Fibroblast of villous mesenchyme (primary cell): ENCODE measurements around the gene EAF2. TPM values are rescaled to one million over a fixed set of nuclear protein-coding genes. Genes with fewer than 3 reads are reported as not detected.

ENCODE experiments used
- DNase-seq: peaks from one replicate; pipeline ENCODE4 v3.0.0-alpha.2; 2010; ENCODE audit warnings: low read depth
- H3K4me3 ChIP-seq: 2 replicates; pipeline ENCODE4 v1.5.1; 2011; ENCODE audit warnings: low read depth, mild to moderate bottlenecking, low read length
- total RNA-seq: library from RNA; depleted of rRNA; stranded (reverse); fragments of >200 nt; gene quantifications from 2 replicates; pipeline ENCODE4 v1.2.3, GENCODE V29; 2012
- TF ChIP-seq, protein P1 (sequence below): IDR thresholded peaks from 2 replicates; pipeline ENCODE4 v1.5.1; 2012; ENCODE audit warnings: low read depth, mild to moderate bottlenecking, low read length; ENCODE audit not compliant: insufficient read depth

The EAF2 gene
- 0.32 and 0.43 TPM in 2 replicates for total RNA-seq

DNA sequence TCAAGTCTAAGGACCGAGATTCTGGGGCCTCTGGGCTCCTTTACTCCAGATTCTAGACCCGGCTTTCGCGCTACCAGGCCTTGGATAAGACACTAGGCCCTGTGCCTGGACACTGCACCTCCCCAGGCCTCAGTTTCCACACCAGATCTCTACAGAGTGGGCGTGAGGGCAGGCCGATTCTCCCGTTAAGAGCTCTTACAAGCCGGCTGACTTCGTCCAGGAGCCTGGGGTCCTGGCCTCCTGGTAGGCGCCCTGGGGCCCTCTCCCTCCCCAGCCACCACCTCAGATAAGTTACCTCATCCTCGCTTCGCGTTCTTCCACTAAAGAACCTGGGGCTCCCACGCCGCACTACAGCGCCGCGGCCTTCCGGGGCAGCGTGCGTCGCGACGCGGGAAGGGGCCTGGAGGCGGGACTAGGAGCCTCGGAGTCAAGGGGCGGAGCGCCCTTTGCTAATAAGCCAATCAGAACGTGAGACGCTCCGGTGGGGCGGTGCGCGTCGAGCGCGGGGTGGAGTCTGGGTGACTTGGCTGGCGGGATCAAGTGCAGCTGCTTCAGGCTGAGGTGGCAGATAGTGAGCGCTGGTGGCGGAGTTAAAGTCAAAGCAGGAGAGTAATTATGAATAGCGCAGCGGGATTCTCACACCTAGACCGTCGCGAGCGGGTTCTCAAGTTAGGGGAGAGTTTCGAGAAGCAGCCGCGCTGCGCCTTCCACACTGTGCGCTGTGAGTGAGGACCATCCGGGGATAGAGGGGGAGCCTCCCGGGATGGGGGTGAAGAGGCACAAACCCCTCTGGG lies at the start of gene EAF2, which contains the start of gene IQCB1:
TSS of gene EAF2 (plus strand) at position 539 of the 794 bp plus-strand sequence. CDS start at position 616, 77 bp downstream.
TSS of gene IQCB1 (minus strand) at position 390 of the 794 bp plus-strand sequence. CDS start 6,100 bp downstream, outside the sequence.
- H3K4me3 ChIP-seq, result peak within 1 kb of the TSS; percentile 85
- TF ChIP-seq, protein P1, sequence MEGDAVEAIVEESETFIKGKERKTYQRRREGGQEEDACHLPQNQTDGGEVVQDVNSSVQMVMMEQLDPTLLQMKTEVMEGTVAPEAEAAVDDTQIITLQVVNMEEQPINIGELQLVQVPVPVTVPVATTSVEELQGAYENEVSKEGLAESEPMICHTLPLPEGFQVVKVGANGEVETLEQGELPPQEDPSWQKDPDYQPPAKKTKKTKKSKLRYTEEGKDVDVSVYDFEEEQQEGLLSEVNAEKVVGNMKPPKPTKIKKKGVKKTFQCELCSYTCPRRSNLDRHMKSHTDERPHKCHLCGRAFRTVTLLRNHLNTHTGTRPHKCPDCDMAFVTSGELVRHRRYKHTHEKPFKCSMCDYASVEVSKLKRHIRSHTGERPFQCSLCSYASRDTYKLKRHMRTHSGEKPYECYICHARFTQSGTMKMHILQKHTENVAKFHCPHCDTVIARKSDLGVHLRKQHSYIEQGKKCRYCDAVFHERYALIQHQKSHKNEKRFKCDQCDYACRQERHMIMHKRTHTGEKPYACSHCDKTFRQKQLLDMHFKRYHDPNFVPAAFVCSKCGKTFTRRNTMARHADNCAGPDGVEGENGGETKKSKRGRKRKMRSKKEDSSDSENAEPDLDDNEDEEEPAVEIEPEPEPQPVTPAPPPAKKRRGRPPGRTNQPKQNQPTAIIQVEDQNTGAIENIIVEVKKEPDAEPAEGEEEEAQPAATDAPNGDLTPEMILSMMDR, result no peak
- peak; percentile 96 for DNase-seq

DNA sequence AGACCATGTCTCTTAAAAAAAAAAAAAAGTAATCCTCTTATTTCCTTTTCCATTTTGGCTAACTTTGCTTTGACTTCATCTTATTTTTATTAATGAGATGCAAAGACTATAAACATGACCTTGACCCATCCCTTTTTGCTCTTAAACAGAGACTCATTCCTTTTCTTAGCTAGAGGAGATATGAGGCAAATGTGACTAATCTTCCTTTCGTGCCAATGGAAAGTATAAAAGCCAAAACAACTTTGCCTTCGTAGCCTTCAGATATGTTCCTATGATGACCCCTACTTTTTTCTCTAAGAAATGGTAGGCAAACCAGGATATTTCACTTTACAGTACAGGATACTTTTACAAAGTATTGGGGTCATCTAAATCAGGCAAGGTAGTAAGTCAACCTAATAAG lies 48.5 kb upstream of the EAF2 start:
- H3K4me3 ChIP-seq, result no peak overlapping the region
- TF ChIP-seq, protein P1, result no peak
- peak; percentile 17 for DNase-seq

DNA sequence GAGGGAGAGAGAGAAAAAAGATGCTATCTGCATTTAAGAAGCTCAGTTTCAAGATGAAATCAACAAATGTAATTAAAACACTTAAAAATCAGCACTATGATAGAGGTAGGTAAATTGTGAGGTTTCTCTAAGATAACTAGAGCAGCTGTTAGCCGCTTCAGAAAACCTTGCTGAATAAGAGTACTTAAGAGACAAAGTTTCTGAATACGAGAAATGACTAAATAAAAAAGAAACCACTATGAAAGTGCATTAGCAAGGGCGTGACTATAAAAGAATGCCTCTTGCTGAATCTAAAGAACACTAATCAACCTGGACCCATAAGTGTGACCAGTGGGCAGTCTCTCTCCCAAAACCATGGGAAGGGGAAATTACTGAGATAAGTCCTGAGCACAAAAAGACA lies 41.9 kb upstream of the EAF2 start:
- TF ChIP-seq, protein P1, result no peak
- H3K4me3 ChIP-seq, result no peak overlapping the region
- no peak for DNase-seq

DNA sequence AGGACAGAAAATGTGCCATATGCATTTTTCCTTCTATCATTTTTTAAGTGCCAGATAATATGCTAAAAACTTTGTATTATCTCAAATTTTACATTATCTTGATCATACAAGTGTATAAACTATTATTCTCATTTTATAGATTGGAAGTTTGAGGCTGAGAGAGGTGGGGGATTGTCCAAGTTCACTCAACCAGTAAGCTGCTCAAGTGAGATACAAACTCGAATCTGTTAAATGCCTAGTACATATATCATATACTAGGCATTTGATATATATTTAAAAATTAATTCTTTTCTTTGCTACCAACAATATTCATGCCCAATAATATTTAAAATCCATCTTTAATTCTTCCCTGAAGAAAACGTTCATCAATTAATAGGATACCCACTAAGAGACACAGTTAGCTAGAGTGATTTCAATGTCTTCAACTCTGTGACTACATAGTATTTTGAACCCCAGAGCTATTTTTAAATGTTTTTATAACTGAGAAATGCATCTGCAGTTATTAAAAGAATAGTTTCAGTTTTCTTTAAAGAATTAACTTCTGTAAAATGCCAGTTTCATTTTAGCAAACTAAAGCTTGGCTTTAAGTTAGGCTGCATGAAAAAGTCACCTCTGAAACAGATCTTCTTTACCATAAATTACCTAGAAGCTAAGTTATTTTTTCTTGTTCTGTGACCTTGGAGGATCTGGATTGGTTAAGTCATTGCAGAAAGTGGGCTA lies 40.6 kb upstream of the EAF2 start:
- no peak for DNase-seq
- H3K4me3 ChIP-seq, result no peak overlapping the region
- TF ChIP-seq, protein P1, result no peak

DNA sequence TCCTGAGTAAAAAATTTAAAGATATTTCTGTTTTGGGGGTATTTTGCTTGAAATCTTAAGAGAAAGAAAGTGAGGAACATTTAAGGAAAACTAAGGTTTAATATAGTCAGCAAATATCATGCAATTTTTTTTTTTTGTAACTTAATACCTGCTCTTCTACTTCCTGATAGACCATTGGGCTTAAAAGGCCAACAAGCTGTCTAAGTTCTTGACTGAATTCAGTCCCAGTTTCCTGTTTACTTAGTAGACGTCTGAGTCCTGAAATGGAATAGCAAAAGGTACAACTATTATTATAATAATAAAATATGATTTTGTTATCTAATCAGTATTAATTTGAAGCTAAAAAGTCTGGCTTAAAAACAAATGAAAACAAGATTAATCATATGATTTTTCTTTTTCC lies 38.0 kb upstream of the EAF2 start:
- DNase-seq, result no peak
- TF ChIP-seq, protein P1, result no peak
- no peak overlapping the region for H3K4me3 ChIP-seq

DNA sequence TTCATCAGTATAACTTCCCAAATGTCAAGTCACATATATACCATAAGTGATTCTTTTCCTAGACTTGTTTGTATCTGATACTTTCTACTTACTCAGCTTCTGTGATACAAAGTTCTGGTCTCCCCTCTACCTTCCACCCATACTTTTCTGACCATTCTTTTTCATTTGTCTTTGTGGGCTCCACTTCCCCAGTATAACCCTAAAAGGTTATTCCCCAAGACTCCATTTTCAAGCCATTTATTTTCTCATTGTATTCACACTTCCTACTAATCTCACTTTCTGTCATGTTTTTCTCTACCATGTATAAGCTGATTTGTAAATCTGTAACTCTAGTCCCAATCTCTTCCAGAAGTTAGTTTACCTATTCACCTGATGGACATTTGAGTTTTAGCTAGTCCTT lies 34.1 kb upstream of the EAF2 start:
- TF ChIP-seq, protein P1, result no peak
- H3K4me3 ChIP-seq, result no peak overlapping the region
- no peak for DNase-seq
